ENCODE results near the gene FOXJ3. TPM values are rescaled to one million over a fixed set of nuclear protein-coding genes. Genes with fewer than 3 reads are reported as not detected.

Gene FOXJ3
- total and polyA plus RNA-seq, 8 donors, result 6.8 to 25.5 (median 20.2) TPM

DNA sequence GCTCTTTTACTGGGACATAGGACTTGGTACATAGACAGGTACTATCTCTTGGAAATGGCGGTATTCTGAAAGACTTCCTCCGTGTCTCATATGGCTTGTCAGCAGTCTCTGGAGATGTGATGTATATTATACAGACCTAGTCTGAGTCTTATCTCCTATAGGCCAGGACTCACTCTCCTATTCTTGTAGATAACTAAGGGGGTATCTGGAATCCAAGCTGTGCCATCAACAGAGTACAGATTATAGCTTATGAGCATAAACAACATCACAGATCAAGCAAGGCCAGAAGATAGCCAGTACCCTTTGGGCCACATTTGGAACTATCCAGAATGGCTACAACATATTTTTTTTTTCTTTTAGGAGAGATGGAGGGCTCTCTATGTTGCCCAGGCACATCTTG lies 29.5 kb upstream of the FOXJ3 start:
- no peak for FAIRE-seq
- no peak for DNase-seq
- Histone ChIP-seq H3K4me1 (peaks cover 0 to 10% (median 4%) of the 10 kb centered on the region in 3 donors), H3K4me3 (no peak overlapping the region), H3K27me3 (peaks cover 0 to 3% (median 0%) of the 10 kb centered on the region in 4 donors), H3K9me3 (no peaks in the 10 kb centered on the region), H3K27ac (no peak overlapping the region), H3K36me3 (no peaks in the 10 kb centered on the region)
- TF ChIP-seq, protein P1, sequence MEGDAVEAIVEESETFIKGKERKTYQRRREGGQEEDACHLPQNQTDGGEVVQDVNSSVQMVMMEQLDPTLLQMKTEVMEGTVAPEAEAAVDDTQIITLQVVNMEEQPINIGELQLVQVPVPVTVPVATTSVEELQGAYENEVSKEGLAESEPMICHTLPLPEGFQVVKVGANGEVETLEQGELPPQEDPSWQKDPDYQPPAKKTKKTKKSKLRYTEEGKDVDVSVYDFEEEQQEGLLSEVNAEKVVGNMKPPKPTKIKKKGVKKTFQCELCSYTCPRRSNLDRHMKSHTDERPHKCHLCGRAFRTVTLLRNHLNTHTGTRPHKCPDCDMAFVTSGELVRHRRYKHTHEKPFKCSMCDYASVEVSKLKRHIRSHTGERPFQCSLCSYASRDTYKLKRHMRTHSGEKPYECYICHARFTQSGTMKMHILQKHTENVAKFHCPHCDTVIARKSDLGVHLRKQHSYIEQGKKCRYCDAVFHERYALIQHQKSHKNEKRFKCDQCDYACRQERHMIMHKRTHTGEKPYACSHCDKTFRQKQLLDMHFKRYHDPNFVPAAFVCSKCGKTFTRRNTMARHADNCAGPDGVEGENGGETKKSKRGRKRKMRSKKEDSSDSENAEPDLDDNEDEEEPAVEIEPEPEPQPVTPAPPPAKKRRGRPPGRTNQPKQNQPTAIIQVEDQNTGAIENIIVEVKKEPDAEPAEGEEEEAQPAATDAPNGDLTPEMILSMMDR (IDR thresholded peaks at IDR 0.05), result no peak
- WGBS, 2 donors, result 89 to 98% methylated on average over 2 of the region's 2 CpGs
- intact Hi-C loops (cut with DNase I), result no loop called here
- ATAC-seq, result no peak

DNA sequence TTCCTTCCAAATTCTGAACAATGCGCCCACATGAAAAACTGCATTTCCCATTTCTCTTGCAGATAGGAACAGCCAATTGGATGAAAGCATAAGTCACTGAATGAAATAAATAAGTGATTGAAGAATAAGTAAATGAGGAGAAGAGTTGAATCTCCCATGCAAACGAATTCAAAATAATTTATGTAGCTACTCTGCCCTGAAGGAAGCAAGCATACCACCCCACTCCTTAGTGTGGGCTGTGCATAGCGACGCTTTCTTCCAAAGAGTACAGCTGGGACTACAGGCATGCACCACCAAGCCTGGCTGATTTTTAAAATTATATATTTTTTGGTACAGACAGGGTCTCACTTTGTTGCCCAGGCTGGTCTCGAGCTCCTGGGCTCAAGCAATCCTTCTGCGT lies 29.1 kb upstream of the FOXJ3 start:
- H3K27ac ChIP-seq, result no peak overlapping the region
- H3K9me3 ChIP-seq, result no peaks in the 10 kb centered on the region
- peaks cover 0 to 3% (median 0%) of the 10 kb centered on the region in 4 donors for H3K27me3 ChIP-seq
- DNase-seq (no peak), ATAC-seq (no peak), FAIRE-seq (no peak)
- H3K4me3 ChIP-seq, result no peak overlapping the region
- TF ChIP-seq, protein P1 (IDR thresholded peaks at IDR 0.05), result no peak
- WGBS, 2 donors, result 84 to 86% methylated on average over 6 of the region's 6 CpGs
- H3K36me3 ChIP-seq, result no peaks in the 10 kb centered on the region
- peaks cover 0 to 10% (median 4%) of the 10 kb centered on the region in 3 donors for H3K4me1 ChIP-seq
- intact Hi-C loops (cut with DNase I), result no loop called here

DNA sequence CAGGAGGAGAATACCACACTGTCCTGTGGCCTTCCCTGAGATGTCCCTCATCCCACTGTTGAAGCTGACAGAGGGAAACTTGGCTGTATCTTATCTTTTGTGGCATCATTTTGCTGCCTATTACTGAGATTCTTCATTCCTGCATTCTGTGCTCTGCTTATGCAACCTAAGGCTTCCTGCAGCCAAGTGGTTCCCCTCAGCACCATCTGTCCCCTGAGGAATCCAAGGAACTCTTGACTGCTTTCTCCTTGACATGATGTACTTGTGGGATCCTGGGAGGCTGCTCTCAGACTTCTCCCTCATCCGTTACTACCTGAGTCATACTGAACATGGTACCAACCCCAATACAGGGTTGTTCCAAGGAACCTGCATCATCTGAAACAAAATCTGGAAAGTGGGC lies 24.4 kb upstream of the FOXJ3 start:
- no peak for FAIRE-seq
- no peak for ATAC-seq
- intact Hi-C loops (cut with DNase I), result loop anchor here in 1 of 3 donors (10.0 kb wide), 1 partner anchor 385 kb away; the partner anchor contains the start of gene CLDN19

DNA sequence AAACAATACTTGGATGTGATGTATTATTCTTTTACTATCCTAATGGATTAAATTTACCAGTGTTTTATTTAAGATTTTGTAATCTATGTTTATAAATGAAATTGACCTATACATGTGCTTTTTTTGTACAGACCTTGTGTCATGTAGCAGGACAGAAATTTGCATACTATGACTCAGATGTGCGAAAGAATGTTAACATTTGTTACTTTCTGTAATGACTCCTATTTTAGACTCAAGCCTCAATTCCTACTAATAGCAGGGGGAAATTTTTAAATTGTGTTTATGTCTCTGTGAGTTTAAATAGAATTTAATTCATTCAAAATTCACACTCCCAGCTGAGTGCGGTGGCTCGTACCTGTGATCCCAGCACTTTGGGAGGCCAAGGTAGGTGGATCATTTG lies 23.8 kb upstream of the FOXJ3 start:
- no peak for DNase-seq
- no peak for ATAC-seq
- TF ChIP-seq, protein P1 (IDR thresholded peaks at IDR 0.05), result no peak
- no peaks in the 10 kb centered on the region for H3K9me3 ChIP-seq
- no peaks in the 10 kb centered on the region for H3K4me1 ChIP-seq
- FAIRE-seq, result no peak
- WGBS, 2 donors, result 95 to 99% methylated on average over 3 of the region's 3 CpGs
- H3K27me3 ChIP-seq, result peaks cover 0 to 3% (median 0%) of the 10 kb centered on the region in 4 donors
- no peak overlapping the region for H3K4me3 ChIP-seq
- intact Hi-C loops (cut with DNase I), result loop anchor here in 1 of 3 donors (10.0 kb wide), 1 partner anchor 386 kb away; the partner anchor contains the start of gene CLDN19
- no peaks in the 10 kb centered on the region for H3K36me3 ChIP-seq
- no peak overlapping the region for H3K27ac ChIP-seq

More for the DNA sequence above, 24.4 kb upstream of the FOXJ3 start:
- no peak for DNase-seq
- Histone ChIP-seq H3K4me3 (no peak overlapping the region), H3K27me3 (peaks cover 0 to 3% (median 0%) of the 10 kb centered on the region in 4 donors), H3K27ac (no peak overlapping the region), H3K9me3 (no peaks in the 10 kb centered on the region), H3K4me1 (no peaks in the 10 kb centered on the region), H3K36me3 (no peaks in the 10 kb centered on the region)
- WGBS, 2 donors, result 89 to 94% methylated on average over 1 of the region's 1 CpG
- TF ChIP-seq, protein P1 (IDR thresholded peaks at IDR 0.05), result no peak

DNA sequence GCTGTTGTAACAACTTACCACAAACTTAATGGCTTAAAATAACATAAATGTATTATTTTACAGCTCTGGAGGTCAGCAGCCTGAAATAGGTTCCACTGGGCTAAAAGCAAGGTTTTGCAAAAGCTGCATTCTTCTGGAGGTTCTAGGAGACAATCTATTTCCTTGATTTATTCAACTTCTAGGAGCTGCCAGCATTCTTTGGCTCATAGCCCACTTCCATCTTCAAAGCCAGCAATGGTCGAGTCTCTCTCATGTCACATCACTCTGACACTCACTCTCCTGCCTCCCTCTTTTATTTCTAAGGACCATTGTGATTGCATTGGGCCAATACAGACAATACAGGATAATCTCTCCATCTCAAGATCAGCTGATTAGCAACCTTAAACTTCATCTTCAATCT lies 15.1 kb upstream of the FOXJ3 start:
- Histone ChIP-seq H3K4me1 (no peaks in the 10 kb centered on the region), H3K9me3 (no peaks in the 10 kb centered on the region), H3K27me3 (no peaks in the 10 kb centered on the region), H3K4me3 (no peak overlapping the region), H3K36me3 (no peaks in the 10 kb centered on the region), H3K27ac (no peak overlapping the region)
- TF ChIP-seq, protein P1 (IDR thresholded peaks at IDR 0.05), result no peak
- DNase-seq (no peak), FAIRE-seq (no peak), ATAC-seq (no peak)
- WGBS, 2 donors, result 5 to 11% methylated on average over 1 of the region's 1 CpG
- intact Hi-C loops (cut with DNase I), result loop anchor here in 1 of 3 donors (10.0 kb wide), 1 partner anchor 395 kb away; the partner anchor contains the start of gene CLDN19
